ENCODE results near the gene RHBDD3. TPM values are rescaled to one million over a fixed set of nuclear protein-coding genes. Genes with fewer than 3 reads are reported as not detected.

RHBDD3 gene
- total RNA-seq, 2 donors from 2014 or later = 16.5 to 23.4 TPM

DNA sequence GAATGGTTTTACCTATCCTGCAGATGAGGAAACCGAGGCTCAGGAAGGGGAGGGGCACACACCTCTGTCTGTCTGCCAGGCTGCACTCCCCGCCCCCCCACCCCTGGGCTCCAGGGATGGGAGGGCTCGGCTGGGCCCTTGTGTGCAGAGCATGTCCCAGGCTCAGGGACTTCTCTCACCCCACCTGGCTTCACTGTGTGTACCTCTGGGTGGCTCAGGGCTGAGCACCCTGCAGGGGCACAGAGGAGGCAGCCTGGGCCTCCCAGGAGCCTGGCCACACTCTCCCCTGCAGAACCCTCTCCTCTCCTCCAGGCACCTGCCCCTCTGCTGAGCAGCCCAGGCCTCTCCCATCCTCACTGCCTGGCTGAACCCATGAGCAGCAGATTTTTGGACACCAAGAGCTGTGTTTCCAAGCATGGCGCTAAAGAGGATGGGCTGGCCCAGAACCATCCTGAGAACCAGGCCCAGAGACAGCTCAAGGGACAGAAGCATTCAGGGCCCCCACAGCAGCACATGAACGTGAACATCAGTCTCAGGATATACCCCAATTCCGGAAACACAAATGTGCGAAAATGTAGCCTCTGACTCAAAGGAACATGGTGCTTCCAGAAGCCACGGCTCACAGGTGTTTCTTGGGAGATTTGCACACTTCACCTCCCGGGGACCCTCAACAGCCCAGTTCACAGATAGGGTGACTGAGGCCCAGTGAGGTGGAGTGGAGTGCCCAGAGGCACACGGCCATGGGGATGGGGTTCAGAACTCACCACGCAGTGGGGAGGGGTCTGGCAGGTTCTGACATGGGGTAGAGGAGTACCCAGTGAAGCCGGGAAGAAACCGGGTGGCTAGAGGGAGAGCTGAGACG lies 51.5 kb downstream of the RHBDD3 start:
- Histone ChIP-seq H3K27me3 (no peaks in the 10 kb centered on the region), H3K36me3 (no peaks in the 10 kb centered on the region), H3K4me3 (no peak overlapping the region), H3K9me3 (no peaks in the 10 kb centered on the region), H3K4me1 (no peaks in the 10 kb centered on the region), H3K27ac (no peak overlapping the region)
- TF ChIP-seq, protein P1, sequence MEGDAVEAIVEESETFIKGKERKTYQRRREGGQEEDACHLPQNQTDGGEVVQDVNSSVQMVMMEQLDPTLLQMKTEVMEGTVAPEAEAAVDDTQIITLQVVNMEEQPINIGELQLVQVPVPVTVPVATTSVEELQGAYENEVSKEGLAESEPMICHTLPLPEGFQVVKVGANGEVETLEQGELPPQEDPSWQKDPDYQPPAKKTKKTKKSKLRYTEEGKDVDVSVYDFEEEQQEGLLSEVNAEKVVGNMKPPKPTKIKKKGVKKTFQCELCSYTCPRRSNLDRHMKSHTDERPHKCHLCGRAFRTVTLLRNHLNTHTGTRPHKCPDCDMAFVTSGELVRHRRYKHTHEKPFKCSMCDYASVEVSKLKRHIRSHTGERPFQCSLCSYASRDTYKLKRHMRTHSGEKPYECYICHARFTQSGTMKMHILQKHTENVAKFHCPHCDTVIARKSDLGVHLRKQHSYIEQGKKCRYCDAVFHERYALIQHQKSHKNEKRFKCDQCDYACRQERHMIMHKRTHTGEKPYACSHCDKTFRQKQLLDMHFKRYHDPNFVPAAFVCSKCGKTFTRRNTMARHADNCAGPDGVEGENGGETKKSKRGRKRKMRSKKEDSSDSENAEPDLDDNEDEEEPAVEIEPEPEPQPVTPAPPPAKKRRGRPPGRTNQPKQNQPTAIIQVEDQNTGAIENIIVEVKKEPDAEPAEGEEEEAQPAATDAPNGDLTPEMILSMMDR (IDR thresholded peaks at IDR 0.05) = no peak
- no peak for DNase-seq (ENCODE audit: low spot score)

- no peaks in the 10 kb centered on the region for H3K4me1 ChIP-seq
- TF ChIP-seq, protein P1 (IDR thresholded peaks at IDR 0.05) = no peak
Observed at GRCh38 chr22:29215012-29215860, 52.5 kb downstream of the RHBDD3 start.

DNA sequence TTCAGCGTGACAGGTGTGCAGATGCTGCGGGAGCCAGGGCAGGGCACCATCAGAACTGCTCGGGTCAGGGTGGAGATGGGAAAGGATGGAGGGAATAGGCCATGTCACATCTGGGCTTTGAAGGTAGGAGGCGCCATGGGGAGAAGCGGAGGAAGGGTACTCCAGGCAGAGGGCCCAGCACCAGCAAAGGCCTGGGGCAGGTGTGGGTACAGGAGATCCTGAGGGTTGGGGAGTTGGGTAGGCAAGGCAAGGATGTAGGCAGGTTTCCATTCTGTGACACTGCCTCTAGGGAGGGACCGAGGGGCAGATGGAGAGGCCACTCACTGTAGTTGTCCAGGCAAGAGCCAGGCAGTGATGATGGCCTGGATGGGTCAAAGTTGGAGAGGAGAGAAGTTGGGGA lies 53.5 kb downstream of the RHBDD3 start:
- H3K4me1 ChIP-seq = no peaks in the 10 kb centered on the region
- H3K27me3 ChIP-seq = no peaks in the 10 kb centered on the region
- no peak overlapping the region for H3K27ac ChIP-seq
- TF ChIP-seq, protein P1 (IDR thresholded peaks at IDR 0.05) = no peak
- H3K36me3 ChIP-seq = no peaks in the 10 kb centered on the region
- no peak for DNase-seq (ENCODE audit: low spot score)
- H3K4me3 ChIP-seq = no peak overlapping the region
- H3K9me3 ChIP-seq = no peaks in the 10 kb centered on the region

More at GRCh38 chr22:29215012-29215860, 52.5 kb downstream of the RHBDD3 start:
- Histone ChIP-seq H3K9me3 (no peaks in the 10 kb centered on the region), H3K27me3 (no peaks in the 10 kb centered on the region), H3K4me3 (no peak overlapping the region), H3K27ac (no peak overlapping the region), H3K36me3 (no peaks in the 10 kb centered on the region)
- DNase-seq (ENCODE audit: low spot score) = no peak

- Histone ChIP-seq H3K9me3 (no peaks in the 10 kb centered on the region), H3K4me1 (no peaks in the 10 kb centered on the region), H3K4me3 (no peak overlapping the region), H3K36me3 (no peaks in the 10 kb centered on the region), H3K27ac (no peak overlapping the region), H3K27me3 (no peaks in the 10 kb centered on the region)
- DNase-seq (ENCODE audit: low spot score) = no peak
- TF ChIP-seq, protein P1 (IDR thresholded peaks at IDR 0.05) = no peak
Observed at GRCh38 chr22:29213493-29213892, 54.3 kb downstream of the RHBDD3 start.

DNA sequence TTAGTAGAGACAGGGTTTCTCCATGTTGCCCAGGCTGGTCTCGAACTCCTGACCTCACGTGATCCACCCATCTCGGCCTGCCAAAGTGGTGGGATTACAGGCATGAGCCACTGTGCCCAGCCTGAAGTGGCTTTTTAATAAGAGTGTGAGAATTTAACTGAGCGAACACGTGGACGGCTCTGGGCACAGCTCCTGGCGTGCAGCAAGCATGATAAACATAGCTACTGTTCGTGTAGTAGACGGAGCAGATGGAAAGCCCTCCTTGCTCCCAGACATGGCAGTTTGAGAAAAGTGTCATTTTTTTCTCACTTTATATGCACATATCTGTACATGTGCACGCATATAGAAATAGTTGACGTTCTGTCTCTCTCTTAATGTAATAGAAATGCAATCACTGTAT lies 55.0 kb downstream of the RHBDD3 start:
- Histone ChIP-seq H3K9me3 (no peaks in the 10 kb centered on the region), H3K4me1 (no peaks in the 10 kb centered on the region), H3K27me3 (no peaks in the 10 kb centered on the region), H3K27ac (no peak overlapping the region), H3K4me3 (no peak overlapping the region), H3K36me3 (no peaks in the 10 kb centered on the region)
- no peak for DNase-seq (ENCODE audit: low spot score)
- TF ChIP-seq, protein P1 (IDR thresholded peaks at IDR 0.05) = no peak

All from right atrium auricular region (tissue), 2 donors.